HG03066 (cell line): ENCODE results near the gene KLF15.
"Not testable (repeated sequence)": the region's sequence is repeated elsewhere in the genome, so short reads cannot be mapped to it uniquely, and the experiment has no call there.

Experiments
- ATAC-seq: cut with Tn5 transposase; IDR thresholded peaks from one replicate; pipeline ENCODE4 v1.9.1; 2021; ENCODE audit warnings: low read depth; ENCODE audit not compliant: unreplicated experiment

Gene KLF15

DNA sequence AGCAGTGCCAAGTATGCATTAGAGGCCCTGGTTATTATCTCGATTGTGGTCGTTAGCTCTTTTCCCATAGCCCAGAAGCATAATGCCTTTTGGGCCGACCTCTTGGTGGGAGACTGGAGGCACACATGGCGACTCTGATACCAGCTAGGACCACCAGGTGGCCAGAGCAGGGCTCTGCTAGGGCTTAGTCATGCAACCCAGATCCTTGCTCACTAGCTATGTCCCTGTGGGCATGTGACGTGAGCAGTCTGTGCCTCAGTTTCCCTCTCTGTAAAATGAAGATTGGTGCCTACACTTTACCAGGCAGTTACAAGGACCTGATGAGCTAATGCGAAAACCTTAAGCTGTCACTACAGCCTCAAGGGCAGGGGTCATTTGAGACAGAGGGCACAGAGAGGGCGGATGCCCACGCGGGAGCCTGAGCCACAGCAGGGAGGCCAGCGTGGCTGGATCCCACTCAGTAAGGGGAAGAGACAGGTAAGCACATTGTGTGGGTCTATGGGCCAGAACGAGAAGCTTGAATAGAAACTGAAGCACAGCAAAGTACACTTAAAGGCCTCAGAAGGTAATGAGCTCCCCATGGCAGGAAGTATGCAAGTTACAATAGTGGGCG is 8.8 kb downstream of the KLF15 start:
- no peak for ATAC-seq

DNA sequence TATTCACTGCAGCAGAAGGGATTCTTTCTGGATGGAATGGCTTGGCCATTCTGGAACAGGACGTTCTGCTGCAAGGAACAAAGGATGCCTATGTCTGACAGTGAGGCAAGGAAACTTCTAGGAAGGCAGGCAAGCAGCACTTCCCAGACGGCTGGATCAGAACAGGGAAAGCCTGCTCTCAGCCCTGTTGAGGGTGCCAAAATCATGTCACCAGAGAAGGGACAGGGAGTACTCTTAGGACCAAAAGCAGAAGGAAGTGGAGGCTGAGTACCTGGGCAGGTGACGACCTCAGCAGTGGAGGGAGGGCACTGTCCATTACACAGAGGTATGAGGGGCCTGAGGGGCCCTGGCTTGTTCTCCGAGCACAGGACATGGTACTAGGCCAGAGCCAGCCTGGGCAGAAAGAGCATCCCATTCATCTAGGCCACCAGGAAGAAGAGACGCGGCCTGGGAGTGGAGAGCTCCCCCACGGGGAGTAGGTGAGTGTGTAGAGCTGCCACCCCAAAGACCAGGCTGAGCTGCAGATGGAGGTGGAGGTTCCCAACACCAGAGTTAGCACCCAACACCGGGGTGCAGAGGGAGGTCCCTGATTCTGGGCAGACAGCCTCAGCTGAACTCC is 9.6 kb downstream of the KLF15 start:
- no peak for ATAC-seq

DNA sequence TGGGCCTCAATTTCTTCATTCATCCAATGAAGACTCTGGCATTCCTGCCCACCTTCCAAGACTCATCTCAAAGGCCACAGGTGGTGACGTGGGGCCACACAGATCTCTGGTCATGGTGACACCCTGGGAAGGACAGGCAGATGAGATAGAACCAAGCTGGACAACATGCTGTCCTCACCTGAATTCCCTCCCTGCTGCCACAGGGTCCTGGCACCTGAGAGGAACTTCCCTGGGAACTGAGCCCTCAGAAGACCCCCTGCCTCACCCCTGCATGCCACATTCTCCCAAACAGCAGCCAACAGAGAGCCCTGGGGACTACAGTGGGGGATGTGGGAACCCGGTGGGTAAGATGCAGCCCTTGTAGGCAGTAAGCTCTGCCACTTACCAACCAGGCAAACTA is 10.7 kb downstream of the KLF15 start:
- ATAC-seq, result no peak

DNA sequence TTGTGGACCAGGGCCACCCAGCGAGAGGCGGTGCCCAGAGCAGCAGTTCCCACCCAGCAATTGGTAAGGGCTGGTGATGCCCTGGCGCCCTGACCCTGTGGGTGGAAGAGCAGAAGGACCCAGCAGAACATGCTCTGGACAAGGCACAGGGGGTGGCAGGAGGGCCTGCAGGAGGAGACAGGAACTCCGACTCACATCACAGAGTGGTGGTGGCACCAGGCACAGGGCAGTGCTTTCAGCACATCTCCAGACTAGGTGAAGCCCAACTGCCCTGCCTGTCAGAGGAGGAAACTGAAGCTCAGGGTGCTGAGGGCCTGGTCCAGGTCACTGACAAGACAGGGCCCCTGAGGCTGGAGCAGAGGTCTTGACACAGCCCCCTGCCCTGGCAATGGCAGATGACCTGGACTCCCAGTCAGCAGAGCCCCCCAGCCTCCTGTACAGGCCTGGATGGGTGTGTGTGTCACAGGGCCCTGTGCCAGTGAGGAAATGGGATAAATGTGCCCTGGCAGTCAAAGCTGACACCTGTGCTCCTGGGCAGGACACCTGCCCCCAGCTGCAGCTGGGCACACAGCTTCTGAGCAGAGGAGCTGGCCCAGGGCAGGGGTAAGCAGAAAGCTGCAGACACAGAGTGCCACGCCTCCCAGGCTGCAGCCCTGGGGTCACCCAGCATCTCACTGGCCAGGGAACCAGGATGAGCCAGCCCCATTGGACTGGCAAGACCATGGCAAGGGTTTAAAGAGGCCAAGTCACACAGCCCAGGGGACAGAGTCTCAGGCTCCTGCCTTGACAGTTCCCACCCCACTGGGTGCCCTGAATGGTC is 11.4 kb downstream of the KLF15 start:
- no peak for ATAC-seq

DNA sequence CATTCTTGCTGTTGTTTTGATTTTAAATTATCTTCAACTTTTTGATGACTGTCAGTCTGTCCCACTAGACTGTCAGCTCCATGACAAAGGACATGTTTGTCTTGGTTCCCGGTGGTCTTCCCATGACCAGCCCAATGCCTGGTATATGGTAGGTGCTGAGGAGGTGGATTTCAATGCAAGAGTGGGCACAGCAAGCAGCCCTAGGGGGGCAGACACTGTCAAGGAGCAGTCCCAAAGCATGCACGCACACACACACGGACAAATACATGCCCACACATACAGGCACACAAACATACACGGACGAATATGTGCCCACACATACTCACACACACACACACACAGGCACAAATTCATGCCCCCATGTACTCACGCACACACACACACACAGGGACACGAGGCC is 12.0 kb downstream of the KLF15 start:
- no peak for ATAC-seq

DNA sequence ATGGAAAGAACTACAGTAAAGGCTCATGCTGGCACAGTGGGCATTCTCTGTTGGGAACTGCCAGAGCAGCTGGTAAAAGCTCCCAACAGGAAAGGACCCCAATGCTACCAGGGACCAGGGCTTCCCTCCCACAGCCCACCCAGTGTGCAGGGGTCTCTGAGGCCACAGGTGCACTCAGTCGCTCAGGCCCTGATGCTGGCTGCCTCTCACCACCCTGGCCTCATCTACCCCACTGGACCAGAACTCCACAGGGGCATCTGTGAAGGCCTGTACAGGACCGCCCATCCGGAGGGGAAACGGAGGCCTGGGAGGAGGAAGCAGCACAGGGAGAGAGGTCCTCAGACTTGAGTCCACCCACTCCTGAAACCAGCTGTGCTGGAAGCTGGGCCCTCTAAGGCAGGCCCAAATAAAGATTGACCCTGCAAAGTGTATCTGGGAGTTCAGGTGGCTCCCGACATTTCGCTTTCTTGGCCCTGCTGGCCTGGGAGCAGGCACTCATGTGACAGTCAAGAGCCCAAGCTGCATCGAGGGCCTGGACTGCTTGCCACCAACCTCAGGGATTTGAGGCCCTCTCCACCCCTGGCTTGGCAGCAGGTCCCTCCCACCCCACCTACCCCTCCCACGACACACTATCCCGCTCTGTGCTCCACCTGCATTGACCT is 12.7 kb downstream of the KLF15 start:
- ATAC-seq, result no peak

DNA sequence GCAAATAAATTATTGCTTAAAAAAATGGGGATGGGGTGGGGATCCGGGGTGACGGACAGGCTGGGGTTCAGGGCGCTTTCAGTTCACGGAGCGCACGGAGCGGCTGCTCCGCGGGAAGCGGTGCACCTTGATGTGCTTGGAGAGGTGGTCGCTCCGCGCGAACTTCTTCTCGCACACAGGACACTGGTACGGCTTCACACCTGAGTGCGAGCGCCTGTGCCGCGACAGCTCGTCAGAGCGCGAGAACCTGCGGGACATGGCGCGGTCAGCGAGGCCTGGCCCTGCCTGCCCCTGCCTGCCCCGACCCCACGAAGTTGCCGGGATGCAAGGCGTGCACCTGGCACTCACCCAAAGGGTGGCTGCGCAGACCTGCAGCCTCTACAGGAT is 13.6 kb downstream of the KLF15 start:
- ATAC-seq, result no peak

DNA sequence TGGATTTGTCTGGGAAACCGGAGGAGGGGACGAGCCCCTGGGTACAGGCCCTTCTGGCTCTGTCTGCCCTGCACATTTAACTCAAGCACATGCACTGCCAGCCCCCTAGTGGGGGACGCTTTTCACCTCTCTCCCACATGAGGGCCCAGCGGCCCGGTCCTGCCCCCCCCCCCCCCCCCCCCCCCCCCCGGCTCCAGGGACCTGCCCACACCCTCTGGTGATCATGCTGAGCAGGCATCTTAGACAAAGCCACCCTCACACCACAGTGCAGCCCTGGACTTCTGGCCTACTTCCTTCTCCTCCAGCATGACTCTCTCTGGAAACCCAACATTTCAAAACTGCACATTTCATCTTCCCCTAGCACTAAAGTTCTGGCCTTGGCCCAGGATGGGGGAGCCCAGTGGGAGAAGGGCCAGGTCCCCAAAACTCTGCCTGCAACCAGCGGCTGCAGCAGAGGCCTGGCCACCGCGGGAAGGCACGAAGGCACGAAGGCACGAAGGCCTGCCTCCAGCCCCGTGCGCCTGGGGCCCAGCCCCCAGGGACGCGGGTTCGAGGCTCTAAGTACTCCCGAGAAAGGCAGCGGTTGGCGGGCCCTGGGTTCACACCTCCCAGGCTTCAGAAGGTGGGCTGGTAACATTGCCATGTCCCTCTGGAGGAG is 14.1 kb downstream of the KLF15 start:
- ATAC-seq, result no peak

DNA sequence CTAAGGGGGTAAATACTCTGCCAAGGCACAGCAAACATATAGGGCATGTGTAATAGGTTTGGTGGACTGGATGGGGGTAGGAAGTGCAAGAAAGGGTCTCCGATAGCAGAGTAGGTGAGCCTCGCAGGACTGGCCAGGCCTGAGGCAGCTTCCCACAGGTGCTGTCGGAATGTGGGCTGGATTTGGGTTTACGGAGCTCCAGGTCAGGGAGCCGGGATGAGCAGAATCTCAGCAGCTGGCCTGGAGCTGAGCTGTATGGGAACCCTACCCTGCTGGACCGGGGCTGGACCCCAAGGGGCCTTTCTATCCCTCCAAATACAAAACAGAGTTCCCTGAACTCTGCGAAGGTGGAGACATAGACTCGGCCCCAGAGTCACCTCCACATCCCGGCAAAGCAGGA is 15.0 kb downstream of the KLF15 start:
- ATAC-seq, result no peak

DNA sequence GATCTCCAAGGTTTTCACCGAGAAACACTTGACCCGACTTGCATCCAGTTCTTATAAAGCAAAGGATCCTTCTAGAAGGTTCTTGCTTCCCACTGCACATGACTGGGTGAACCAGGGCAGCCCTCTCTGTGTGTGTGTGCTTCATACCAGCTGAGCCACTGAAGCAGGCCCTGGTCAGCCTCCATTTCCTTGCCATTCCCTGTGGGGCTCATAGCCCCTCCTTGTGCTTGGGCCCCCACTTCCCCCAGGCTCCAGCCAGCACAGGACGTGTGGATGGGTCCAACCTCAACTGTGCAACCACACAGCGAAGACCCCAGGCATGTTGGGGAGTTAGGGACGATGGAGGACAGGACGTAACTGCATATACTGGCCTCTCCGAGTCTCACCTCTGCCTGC is 15.5 kb downstream of the KLF15 start:
- ATAC-seq, result no peak

DNA sequence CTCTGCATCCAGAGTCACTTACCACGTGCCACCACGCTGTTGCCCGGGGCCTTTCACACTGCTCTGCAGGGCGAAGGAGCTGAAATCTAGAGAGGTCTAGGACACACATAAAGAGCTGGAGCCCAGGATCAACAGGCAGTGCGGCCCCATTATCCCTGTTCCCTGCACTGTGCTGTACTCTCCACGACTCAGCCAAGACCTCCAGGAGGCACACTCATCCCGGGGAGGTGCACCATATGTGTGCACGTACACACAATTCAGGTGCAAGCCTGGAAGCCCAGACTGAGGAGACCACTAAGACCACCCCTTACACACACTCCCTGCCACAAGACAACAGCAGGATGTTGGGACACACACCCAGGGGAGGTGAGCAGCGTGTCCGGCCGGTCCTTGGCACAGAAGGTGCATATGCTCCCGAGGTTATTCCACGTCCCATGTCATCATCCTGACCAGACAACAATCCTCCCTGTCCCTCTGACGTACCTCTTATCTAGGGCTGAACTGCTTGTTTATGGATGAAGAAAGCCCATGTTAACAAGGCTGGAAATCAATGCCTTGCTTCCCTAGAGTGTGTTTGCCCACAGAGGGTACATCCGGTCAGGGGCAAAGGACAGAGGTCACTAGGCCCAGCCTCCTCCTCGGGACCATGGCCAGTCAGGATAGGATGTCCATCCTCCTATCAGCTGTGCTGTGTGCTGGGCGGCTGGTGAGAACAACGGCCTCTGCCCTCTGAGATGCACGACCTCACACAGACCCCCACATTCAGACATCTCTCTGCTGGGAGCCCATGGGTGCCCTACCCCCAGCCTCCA is 16.1 kb downstream of the KLF15 start:
- no peak for ATAC-seq

DNA sequence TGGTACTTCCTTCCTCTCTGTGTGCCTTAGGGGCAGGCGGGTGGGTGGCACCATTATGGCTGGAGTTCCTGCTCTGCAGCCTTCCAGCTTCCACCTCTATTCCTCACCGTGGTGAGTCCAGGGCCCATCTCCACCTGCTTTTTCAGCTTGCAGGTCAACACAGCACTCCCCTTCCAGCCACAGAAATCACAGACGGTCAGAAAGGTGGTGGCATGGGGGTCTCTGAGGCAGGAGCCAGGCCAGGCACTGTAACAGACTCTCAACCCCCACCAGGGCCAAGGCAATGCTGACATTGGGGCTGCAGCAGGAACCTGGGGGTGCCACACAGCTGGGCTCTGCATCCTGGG is 16.6 kb downstream of the KLF15 start:
- ATAC-seq, result no peak

DNA sequence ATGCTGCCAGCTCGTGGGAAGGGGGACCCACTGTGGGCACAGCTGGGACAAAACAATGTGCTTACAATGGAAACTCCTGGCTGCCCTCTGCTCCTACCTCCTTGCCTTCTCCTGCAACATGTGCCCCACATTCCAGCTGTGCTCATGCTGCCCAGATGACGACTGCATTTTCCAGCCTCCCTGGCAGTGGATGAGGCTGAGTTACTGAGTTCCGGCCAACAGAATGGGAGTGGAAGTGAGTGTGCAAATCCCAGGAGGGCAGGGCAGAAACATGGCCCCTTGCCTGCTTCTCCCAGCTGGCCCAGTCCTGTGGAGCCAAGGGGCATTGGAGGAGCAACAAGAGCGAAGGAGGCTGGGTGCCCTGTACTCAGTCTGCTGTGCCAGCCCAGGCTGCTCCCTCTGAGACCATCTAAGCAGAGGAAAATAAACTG is 17.1 kb downstream of the KLF15 start:
- no peak for ATAC-seq

DNA sequence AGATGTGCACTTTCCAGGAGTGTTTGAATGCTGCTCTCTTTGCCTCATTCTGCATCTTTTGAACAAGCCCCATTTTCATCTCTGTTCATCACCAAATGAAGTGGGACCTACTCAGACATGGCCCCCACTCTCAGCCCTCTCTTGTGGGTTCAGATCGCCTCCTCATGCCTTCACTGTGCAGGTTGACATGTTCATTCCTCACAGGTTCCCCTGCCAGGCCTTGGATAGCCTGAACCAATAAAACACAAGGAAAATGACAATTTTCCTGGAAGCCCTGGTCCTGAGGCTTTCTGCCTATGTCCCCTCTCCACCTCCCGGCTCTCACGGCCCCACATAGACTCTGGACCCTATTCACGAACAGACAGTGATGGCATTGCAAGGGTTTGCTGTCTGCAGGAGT is 17.7 kb downstream of the KLF15 start:
- ATAC-seq, result no peak

DNA sequence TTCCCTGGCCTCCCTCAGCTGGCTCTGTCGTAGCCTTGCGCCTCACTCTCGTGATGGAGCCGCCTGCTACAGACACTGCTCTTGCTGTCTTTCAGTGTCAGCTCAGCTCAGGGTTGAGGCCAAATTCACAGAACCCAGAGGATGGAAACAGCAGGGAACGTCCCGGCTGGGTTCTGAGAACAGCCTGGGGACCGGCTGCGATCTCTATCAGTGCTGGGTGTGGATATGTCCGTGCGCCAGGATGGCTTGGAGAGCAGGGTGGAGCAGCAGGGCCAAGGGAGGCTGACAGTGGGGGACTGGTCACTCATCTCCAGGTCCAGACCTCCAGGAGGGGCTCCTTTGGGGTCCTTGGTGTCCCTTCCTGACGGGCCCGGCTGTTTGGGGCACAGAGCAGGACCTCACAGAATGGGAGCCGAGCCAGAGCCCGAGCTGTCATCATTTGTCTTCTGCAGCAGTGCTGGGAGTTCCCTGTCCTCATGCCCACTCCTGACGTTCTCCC is 18.4 kb downstream of the KLF15 start:
- no peak for ATAC-seq

DNA sequence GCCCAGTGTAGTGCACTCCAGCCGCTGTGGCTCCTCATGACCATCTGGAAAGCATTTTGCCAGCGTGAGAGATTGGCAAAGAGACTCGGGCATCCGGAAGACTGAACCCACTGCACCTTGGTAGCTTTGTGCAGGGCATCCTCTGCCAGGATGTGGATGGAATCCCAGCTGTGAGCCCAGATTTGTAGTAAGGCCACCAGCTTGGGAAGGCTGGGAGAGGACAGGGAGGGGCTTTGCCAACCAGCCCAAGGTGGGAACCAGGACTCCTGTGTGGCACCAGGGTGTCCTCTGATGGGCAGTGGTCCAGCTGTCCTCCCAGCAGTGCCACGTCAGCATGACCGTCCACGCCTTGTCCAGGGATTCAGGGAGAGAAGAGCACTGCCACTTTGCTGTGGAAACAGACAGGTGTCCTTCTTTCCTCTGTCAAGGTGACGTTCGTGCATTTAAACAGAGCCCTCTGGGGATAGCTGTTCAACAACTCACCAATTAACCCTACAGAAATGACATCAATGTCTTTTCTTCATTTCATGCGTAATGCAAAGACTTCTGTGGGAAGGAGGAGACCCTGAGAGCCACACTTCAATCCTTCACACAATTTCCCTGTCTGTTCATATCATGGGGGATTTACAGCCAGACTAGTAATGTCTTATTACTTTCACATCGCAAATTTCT is 19.1 kb downstream of the KLF15 start:
- no peak for ATAC-seq

DNA sequence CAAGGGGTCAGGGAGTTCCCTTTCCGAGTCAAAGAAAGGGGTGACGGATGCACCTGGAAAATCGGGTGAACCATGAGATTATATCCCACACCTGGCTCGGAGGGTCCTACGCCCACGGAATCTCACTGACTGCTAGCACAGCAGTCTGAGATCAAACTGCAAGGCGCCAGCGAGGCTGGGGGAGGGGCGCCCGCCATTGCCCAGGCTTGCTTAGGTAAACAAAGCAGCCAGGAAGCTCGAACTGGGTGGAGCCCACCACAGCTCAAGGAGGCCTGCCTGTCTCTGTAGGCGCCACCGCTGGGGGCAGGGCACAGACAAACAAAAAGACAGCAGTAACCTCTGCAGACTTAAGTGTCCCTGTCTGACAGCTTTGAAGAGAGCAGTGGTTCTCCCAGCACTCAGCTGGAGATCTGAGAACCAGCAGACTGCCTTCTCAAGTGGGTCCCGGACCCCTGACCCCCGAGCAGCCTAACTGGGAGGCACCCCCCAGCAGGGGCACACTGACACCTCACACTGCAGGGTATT is 25.3 kb downstream of the KLF15 start:
- not testable (repeated sequence) for ATAC-seq

DNA sequence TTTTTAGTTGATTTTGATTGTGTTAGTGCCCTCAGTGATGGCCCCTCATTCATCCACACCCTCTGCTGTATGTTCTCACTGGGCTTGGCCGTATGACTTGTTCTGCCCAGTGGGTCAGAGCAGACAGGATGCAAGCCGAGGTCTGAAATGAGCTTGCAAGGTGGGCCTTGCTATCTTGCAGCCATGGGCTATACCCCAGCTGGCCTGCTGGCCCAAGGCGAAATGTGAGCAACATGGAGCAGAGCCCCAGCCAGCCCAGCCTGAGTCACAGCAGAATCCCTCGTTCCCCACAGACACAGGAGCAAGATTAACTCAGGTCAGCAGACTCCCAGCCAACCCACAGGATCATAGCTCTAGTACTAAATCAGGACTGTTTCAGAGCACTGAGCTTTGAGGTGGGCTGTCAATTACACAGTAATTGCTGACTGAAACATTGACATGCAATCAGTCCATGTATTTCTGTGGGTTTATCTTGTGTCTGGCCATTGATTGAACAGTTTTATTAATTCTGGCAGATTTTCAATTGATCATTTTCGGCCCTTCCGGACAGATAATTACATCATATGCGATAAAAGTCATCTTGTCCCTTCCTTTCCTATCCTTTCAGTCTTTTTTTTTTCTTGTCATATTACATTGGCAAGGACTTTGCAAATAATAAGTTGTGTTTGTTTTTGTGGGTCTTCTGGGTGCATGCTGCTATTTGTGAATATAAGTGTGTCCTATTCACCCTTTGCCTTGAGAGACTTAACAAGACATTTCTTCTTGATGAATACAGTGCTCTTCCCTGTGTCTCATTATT is 27.1 kb downstream of the KLF15 start:
- no peak for ATAC-seq
